Measurements from ENCODE around the gene MTIF2.
"Not testable (repeated sequence)": the region's sequence is repeated elsewhere in the genome, so short reads cannot be mapped to it uniquely, and the experiment has no call there.

MTIF2 gene

DNA sequence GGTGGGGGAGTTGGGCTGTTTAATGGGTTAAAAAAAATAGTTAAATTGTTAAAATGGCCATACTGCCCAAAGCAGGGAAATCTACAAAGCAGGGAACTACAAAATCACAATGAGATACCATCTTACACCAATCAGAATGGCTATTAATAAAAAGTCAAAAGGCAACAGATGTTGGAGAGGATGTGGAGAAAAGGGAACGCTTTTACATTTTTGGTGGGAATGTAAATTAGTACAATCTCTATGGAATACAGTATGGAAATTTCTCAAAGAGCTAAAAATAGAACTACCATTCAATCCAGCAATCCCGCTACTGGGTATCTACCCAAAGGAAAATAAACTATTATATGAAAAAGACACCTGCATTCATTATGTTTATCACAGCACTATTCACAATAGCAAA lies 64.1 kb downstream of the MTIF2 start:
- H3K27me3 ChIP-seq (ENCODE audit: insufficient read depth, low read depth) = no peaks in the 10 kb centered on the region
- TF ChIP-seq, protein P1, sequence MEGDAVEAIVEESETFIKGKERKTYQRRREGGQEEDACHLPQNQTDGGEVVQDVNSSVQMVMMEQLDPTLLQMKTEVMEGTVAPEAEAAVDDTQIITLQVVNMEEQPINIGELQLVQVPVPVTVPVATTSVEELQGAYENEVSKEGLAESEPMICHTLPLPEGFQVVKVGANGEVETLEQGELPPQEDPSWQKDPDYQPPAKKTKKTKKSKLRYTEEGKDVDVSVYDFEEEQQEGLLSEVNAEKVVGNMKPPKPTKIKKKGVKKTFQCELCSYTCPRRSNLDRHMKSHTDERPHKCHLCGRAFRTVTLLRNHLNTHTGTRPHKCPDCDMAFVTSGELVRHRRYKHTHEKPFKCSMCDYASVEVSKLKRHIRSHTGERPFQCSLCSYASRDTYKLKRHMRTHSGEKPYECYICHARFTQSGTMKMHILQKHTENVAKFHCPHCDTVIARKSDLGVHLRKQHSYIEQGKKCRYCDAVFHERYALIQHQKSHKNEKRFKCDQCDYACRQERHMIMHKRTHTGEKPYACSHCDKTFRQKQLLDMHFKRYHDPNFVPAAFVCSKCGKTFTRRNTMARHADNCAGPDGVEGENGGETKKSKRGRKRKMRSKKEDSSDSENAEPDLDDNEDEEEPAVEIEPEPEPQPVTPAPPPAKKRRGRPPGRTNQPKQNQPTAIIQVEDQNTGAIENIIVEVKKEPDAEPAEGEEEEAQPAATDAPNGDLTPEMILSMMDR (conservative IDR thresholded peaks at IDR 0.05; ENCODE audit: low read depth, low read length) = no peak
- no peak overlapping the region for H2AFZ ChIP-seq (ENCODE audit: low read depth)
- H3K9ac ChIP-seq = no peak overlapping the region
- no peaks in the 10 kb centered on the region for H4K20me1 ChIP-seq (ENCODE audit: insufficient read depth)
- H3K4me2 ChIP-seq = no peak overlapping the region
- no peak overlapping the region for H3K27ac ChIP-seq
- H3K79me2 ChIP-seq (ENCODE audit: insufficient read depth, low read depth) = no peaks in the 10 kb centered on the region
- H3K4me3 ChIP-seq (IDR thresholded peaks at IDR 0.05; ENCODE audit: insufficient read depth, low read depth, low read length) = no peak overlapping the region
- no peaks in the 10 kb centered on the region for H3K4me1 ChIP-seq (ENCODE audit: low read depth, poor library complexity, severe bottlenecking)
- no peaks in the 10 kb centered on the region for H3K36me3 ChIP-seq (ENCODE audit: insufficient read depth)

- Histone ChIP-seq H3K4me1 (ENCODE audit: low read depth, poor library complexity, severe bottlenecking) (no peaks in the 10 kb centered on the region), H3K27me3 (ENCODE audit: insufficient read depth, low read depth) (no peaks in the 10 kb centered on the region), H2AFZ (ENCODE audit: low read depth) (no peak overlapping the region), H3K4me3 (IDR thresholded peaks at IDR 0.05; ENCODE audit: insufficient read depth, low read depth, low read length) (no peak overlapping the region), H4K20me1 (ENCODE audit: insufficient read depth) (no peaks in the 10 kb centered on the region), H3K9ac (no peak overlapping the region), H3K36me3 (ENCODE audit: insufficient read depth) (no peaks in the 10 kb centered on the region), H3K4me2 (no peak overlapping the region), H3K27ac (no peak overlapping the region), H3K79me2 (ENCODE audit: insufficient read depth, low read depth) (no peaks in the 10 kb centered on the region)
- TF ChIP-seq, protein P1 (conservative IDR thresholded peaks at IDR 0.05; ENCODE audit: low read depth, low read length) = no peak
Observed at GRCh38 chr2:55204536-55204935, 64.5 kb downstream of the MTIF2 start.

- TF ChIP-seq, protein P1 (conservative IDR thresholded peaks at IDR 0.05; ENCODE audit: low read depth, low read length) = no peak
- Histone ChIP-seq H3K4me2 (no peak overlapping the region), H2AFZ (ENCODE audit: low read depth) (no peak overlapping the region), H3K4me3 (IDR thresholded peaks at IDR 0.05; ENCODE audit: insufficient read depth, low read depth, low read length) (no peak overlapping the region), H3K27me3 (ENCODE audit: insufficient read depth, low read depth) (no peaks in the 10 kb centered on the region), H3K9ac (no peak overlapping the region), H3K79me2 (ENCODE audit: insufficient read depth, low read depth) (no peaks in the 10 kb centered on the region), H3K4me1 (ENCODE audit: low read depth, poor library complexity, severe bottlenecking) (no peaks in the 10 kb centered on the region), H3K27ac (no peak overlapping the region), H4K20me1 (ENCODE audit: insufficient read depth) (no peaks in the 10 kb centered on the region), H3K36me3 (ENCODE audit: insufficient read depth) (no peaks in the 10 kb centered on the region)
Observed at GRCh38 chr2:55200416-55200815, 68.6 kb downstream of the MTIF2 start.

GRCh38 chr2:55196526-55196925 lies 72.5 kb downstream of the MTIF2 start:
- H3K9ac ChIP-seq = no peak overlapping the region
- H2AFZ ChIP-seq (ENCODE audit: low read depth) = no peak overlapping the region

DNA sequence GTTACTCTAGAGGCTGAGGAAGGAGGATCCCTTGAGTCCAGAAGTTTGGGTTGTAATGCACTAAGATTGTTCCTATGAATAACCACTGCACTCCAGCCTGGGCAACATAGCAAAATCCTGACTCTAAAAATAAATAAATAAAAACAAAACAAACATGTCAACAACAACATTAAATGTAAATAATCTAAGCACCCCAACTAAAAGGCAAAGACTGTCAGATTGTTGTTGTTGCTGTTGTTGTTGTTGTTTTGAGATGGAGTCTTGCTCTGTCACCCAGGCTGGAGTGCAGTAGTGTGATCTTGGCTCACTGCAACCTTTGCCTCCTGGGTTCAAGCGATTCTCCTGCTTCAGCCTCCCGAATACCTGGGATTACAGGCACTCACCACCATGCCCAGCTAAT lies 77.1 kb downstream of the MTIF2 start:
- not testable (repeated sequence) for H3K4me2 ChIP-seq; H3K4me1 ChIP-seq (ENCODE audit: low read depth, poor library complexity, severe bottlenecking); H3K36me3 ChIP-seq (ENCODE audit: insufficient read depth); H3K4me3 ChIP-seq (IDR thresholded peaks at IDR 0.05; ENCODE audit: insufficient read depth, low read depth, low read length); H3K27me3 ChIP-seq (ENCODE audit: insufficient read depth, low read depth); H3K9ac ChIP-seq; H3K27ac ChIP-seq; H4K20me1 ChIP-seq (ENCODE audit: insufficient read depth); H2AFZ ChIP-seq (ENCODE audit: low read depth); H3K79me2 ChIP-seq (ENCODE audit: insufficient read depth, low read depth)

More at GRCh38 chr2:55196526-55196925, 72.5 kb downstream of the MTIF2 start:
- H3K4me2 ChIP-seq = no peak overlapping the region
- H3K27me3 ChIP-seq (ENCODE audit: insufficient read depth, low read depth) = no peaks in the 10 kb centered on the region
- H4K20me1 ChIP-seq (ENCODE audit: insufficient read depth) = no peaks in the 10 kb centered on the region
- H3K36me3 ChIP-seq (ENCODE audit: insufficient read depth) = no peaks in the 10 kb centered on the region
- no peaks in the 10 kb centered on the region for H3K79me2 ChIP-seq (ENCODE audit: insufficient read depth, low read depth)
- H3K4me1 ChIP-seq (ENCODE audit: low read depth, poor library complexity, severe bottlenecking) = no peaks in the 10 kb centered on the region
- H3K27ac ChIP-seq = no peak overlapping the region
- no peak overlapping the region for H3K4me3 ChIP-seq (IDR thresholded peaks at IDR 0.05; ENCODE audit: insufficient read depth, low read depth, low read length)
- TF ChIP-seq, protein P1 (conservative IDR thresholded peaks at IDR 0.05; ENCODE audit: low read depth, low read length) = no peak

GRCh38 chr2:55186837-55187236 lies 82.2 kb downstream of the MTIF2 start:
- H3K79me2 ChIP-seq (ENCODE audit: insufficient read depth, low read depth); H4K20me1 ChIP-seq (ENCODE audit: insufficient read depth); H2AFZ ChIP-seq (ENCODE audit: low read depth): not testable (repeated sequence)

More at GRCh38 chr2:55186837-55187236, 82.2 kb downstream of the MTIF2 start:
- H3K27ac ChIP-seq; H3K4me3 ChIP-seq (IDR thresholded peaks at IDR 0.05; ENCODE audit: insufficient read depth, low read depth, low read length); H3K9ac ChIP-seq; H3K27me3 ChIP-seq (ENCODE audit: insufficient read depth, low read depth); H3K36me3 ChIP-seq (ENCODE audit: insufficient read depth); H3K4me2 ChIP-seq: not testable (repeated sequence)
- peaks cover 11% of the 10 kb centered on the region for H3K4me1 ChIP-seq (ENCODE audit: low read depth, poor library complexity, severe bottlenecking)
